Activated gamma-delta T cell (primary cell): ENCODE measurements around the gene FAM240B.

Experiments
- DNase-seq: peaks from one replicate; lab custom pipeline; 2025; lab: John Stamatoyannopoulos, UW

The FAM240B gene

GRCh38 chr9:38670542-38671371 lies 49.2 kb downstream of the FAM240B start:
- DNase-seq = no peak

DNA sequence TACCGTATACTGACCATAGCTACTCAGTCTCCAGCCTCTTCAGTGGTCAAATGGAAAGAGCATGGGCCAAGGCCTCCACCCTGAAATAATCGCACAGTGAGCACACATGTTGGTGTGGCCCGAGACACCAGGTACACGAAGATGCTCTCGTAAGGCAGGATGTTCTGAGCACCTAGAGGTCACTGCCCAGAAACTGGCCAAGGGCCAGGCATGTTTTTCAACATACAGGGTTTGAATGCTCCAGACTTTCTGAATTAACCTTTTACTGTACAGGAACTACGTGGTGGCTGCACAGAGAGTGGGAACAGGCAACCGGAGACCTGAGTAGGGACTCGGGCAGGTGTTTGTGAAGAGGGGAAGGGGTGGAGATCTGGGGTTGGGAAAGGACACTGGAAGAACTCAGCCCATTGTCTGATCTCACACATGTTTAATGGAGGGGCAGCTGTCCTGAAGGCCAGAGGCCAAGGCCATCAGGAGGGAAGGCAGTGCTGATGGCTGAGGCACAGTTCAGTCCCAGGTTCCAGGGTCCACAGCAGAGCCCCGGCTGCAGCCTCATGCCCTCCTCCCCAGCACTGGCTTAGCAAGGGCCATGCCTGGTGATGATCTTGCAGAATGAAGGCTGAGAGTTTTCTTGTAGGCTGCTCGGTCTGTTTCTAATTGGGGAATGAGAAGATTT lies 51.0 kb downstream of the FAM240B start:
- DNase-seq = no peak

- DNase-seq = no peak
These were observed 57.0 kb downstream of the FAM240B start for GRCh38 chr9:38662763-38663593.

- DNase-seq = no peak
These were observed 60.4 kb downstream of the FAM240B start for GRCh38 chr9:38659538-38659937.

- no peak for DNase-seq
These were observed 63.0 kb downstream of the FAM240B start for GRCh38 chr9:38656896-38657295.

GRCh38 chr9:38652486-38652885 lies 67.4 kb downstream of the FAM240B start:
- DNase-seq = no peak

- DNase-seq = no peak
These were observed 67.9 kb downstream of the FAM240B start for GRCh38 chr9:38652044-38652443.

DNA sequence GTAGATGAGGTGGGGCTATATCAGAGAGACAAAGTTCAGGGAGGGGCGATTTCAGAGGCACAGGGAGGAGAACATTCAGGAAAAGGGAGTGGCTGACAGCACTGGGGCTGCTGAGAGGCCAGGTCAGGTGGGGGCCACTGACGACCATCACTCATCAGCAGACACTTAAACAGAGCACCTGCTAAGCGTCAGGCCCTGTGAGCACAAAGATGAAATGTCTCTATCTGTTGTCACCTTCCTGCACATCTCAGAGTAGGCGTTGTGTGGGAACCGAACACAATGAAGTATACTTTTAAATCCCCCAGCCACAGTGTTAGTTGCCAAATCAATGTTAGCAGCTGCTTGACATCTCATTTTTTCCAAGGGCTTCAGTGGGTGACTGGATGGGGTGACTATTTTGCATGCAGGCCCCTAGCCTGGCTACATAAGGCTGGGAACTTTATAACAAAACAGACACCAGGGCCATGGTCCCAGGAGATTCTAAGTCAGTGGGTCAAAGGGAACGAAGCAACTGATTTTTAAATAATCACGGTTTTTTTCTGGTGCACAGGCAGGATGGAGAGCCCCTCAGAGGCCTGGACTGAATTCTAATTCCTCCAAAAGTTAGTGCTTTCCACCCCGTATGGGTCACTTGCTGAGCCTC lies 68.4 kb downstream of the FAM240B start:
- DNase-seq = no peak

- DNase-seq = no peak
These were observed 69.4 kb downstream of the FAM240B start for GRCh38 chr9:38650564-38650963.

DNA sequence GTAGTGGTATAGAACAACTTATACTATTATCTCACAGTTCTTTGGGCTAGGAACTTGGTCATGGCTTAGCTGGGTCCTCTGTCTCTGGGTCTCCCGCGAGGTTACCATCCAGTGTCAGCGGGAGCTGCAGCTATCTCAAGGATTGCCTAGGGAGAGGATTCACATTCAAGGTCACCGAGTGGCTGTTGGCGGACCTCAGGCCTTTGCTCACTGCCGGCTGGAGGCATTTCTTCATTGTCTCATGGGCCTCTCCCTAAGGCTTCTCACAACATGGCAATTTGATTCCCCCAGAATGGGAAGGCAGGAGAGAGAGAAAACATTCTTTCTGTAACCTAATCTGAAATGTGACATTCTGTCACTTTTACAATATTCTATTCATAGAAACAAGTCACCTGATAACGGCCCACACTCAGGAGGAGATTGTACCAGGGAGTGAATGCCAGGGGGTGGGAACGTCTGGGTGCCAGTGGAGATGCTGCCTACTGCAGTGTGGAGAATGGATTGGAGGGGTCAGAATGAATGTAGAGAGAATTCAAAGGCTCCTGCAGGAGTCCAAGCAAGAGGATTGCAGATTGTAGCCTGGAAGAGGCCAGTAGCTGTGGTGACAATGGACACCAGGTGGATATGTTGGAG lies 70.1 kb downstream of the FAM240B start:
- no peak for DNase-seq

GRCh38 chr9:38644601-38645000 lies 75.3 kb downstream of the FAM240B start:
- DNase-seq = no peak
